ENCODE results near the gene DLST. TPM values are rescaled to one million over a fixed set of nuclear protein-coding genes. Genes with fewer than 3 reads are reported as not detected.

Gene DLST
- total RNA-seq, 1 donor from 2014 or later: 48.2 TPM

DNA sequence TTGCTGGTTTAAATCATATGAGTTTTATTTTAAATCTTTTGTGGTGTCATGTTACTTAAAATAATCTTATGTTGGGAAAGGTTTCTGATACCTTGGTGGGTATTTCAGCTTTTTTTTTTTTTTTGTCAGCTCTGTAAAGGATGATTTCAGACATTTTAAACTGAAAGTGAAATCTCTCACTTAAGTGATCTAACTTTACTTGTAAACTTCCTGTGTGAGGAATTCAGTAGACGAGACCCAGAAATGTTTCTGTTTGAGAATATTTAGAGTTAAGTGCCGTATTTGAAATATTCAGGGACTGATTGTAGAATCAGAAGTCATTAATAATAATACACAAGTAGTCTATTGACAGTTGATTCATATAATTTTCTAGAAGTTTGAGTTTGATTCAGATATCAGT lies 43.5 kb upstream of the DLST start:
- TF ChIP-seq CTCF (IDR thresholded peaks at IDR 0.05; ENCODE audit: insufficient read depth, low read length, severe bottlenecking): no peak

GRCh38 chr14:74840603-74841030 lies 41.1 kb upstream of the DLST start:
- no peaks in the 10 kb centered on the region for H3K36me3 ChIP-seq (ENCODE audit: control insufficient read depth, insufficient read depth, low read length)
- FAIRE-seq: no peak
- no peak for DNase-seq (ENCODE audit: low read depth)
- H3K4me3 ChIP-seq (ENCODE audit: low read depth, low read length): no peak overlapping the region
- H3K27me3 ChIP-seq (ENCODE audit: control insufficient read depth, insufficient read depth, low read length): no peaks in the 10 kb centered on the region
- no peak for TF ChIP-seq CTCF (IDR thresholded peaks at IDR 0.05; ENCODE audit: insufficient read depth, low read length, severe bottlenecking)

More for the DNA sequence above, 43.5 kb upstream of the DLST start:
- no peaks in the 10 kb centered on the region for H3K27me3 ChIP-seq (ENCODE audit: control insufficient read depth, insufficient read depth, low read length)
- no peak for DNase-seq (ENCODE audit: low read depth)
- no peak overlapping the region for H3K4me3 ChIP-seq (ENCODE audit: low read depth, low read length)
- peaks cover 1% of the 10 kb centered on the region for H3K36me3 ChIP-seq (ENCODE audit: control insufficient read depth, insufficient read depth, low read length)
- FAIRE-seq: no peak

DNA sequence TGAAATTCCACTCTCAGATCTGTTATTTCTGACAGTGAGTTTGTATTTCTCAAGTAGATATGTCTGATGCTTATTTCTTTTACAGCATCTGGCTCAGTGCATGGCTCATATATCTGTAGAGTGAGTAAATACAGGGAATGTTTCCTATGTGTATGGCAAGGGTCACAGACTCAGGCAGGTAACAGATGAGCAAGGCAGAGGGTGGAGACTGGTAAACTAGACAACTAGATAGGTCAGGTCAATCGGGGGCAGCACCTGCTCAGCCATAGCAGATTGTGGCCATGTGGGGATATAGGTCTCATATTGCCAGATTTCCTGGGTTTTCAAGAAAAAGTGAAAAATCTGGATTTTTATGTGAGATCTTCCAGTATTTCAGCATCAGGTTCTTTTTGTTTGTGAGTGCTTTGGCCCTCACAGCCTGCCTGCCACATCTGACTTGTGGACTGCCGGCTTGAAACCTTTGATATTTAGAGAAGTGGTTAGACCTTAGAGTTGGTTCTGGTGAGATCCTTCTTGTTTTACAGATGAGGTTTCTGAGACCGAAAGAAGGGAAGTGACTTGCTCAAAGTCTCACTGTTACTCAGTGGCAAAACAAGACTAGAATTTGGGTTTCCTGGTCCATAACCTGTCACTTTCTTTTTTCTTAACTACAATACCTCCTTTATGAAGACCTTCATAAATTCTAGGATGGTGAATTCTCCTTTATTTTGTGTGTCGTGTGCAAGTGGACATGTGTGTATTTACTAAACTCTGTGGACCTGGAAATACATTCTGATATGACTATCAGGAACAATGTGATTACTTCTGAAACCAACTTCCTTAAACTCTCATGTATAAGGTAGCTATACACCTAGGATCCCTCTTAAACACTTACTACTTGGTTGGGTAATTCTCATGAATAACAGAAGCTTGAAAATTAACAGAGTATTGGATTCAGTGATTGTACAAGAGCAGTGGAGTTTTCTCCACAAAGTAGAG lies 40.2 kb upstream of the DLST start:
- Histone ChIP-seq H3K4me3 (ENCODE audit: low read depth, low read length) (no peak overlapping the region), H3K36me3 (ENCODE audit: control insufficient read depth, insufficient read depth, low read length) (no peaks in the 10 kb centered on the region), H3K27me3 (ENCODE audit: control insufficient read depth, insufficient read depth, low read length) (no peaks in the 10 kb centered on the region)
- TF ChIP-seq CTCF (IDR thresholded peaks at IDR 0.05; ENCODE audit: insufficient read depth, low read length, severe bottlenecking): no peak
- DNase-seq (ENCODE audit: low read depth) (no peak), FAIRE-seq (no peak)

DNA sequence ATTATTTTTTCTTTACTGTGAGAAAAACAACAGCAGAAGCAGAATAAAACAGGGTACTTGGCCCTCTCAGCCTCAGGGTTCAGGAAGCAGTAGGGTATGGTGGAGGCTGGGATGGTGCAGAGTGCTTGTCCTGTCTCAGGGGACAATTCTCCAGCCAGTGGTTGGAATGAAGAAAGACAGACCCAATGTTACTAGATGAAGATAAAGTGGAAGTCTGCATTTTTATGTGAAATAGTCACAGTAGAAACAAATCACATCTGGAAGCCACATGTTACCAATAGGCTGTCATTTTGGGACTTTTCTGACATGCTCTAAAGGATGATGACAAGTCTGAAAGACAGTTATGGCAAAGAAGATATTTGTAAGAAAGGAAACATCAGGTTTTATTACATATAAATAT lies 38.1 kb upstream of the DLST start:
- H3K27me3 ChIP-seq (ENCODE audit: control insufficient read depth, insufficient read depth, low read length): no peaks in the 10 kb centered on the region
- H3K36me3 ChIP-seq (ENCODE audit: control insufficient read depth, insufficient read depth, low read length): no peaks in the 10 kb centered on the region
- H3K4me3 ChIP-seq (ENCODE audit: low read depth, low read length): no peak overlapping the region
- no peak for TF ChIP-seq CTCF (IDR thresholded peaks at IDR 0.05; ENCODE audit: insufficient read depth, low read length, severe bottlenecking)
- FAIRE-seq: no peak
- DNase-seq (ENCODE audit: low read depth): no peak

GRCh38 chr14:74846168-74846567 lies 35.5 kb upstream of the DLST start:
- no peaks in the 10 kb centered on the region for H3K27me3 ChIP-seq (ENCODE audit: control insufficient read depth, insufficient read depth, low read length)
- no peaks in the 10 kb centered on the region for H3K36me3 ChIP-seq (ENCODE audit: control insufficient read depth, insufficient read depth, low read length)
- H3K4me3 ChIP-seq (ENCODE audit: low read depth, low read length): no peak overlapping the region
- no peak for TF ChIP-seq CTCF (IDR thresholded peaks at IDR 0.05; ENCODE audit: insufficient read depth, low read length, severe bottlenecking)
- FAIRE-seq (no peak), DNase-seq (ENCODE audit: low read depth) (no peak)
